Measurements from ENCODE around the gene RAPGEF2.

Gene RAPGEF2

DNA sequence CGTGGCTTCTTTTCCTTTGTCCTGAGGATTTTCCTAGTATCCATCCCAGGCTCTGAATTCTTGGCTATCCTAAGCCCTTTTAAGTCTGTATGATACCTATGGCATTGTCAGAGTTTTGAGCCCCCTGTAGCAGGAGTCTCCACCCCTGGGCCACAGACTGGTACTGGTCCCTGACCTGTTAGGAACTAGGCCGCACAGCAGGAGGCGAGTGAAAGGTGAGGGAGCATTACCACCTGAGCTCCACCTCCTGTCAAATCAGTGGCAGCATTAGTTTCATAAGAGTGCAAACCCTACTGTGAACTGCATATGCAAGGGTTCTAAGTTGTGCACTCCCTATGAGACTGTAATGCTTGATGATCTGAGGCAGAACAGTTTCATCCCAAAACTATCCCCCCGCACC is 216.1 kb downstream of the RAPGEF2 start:
- H3K9ac ChIP-seq (ENCODE audit: low read length): no peak overlapping the region
- H3K79me2 ChIP-seq (ENCODE audit: insufficient read depth, low read length): no peaks in the 10 kb centered on the region
- H3K27me3 ChIP-seq (ENCODE audit: low read length): no peaks in the 10 kb centered on the region
- no peak overlapping the region for H2AFZ ChIP-seq (ENCODE audit: low read depth, low read length, severe bottlenecking)
- H3K9me3 ChIP-seq (ENCODE audit: insufficient read depth, low read length): no peaks in the 10 kb centered on the region
- H3K4me2 ChIP-seq (ENCODE audit: low read depth, low read length, poor library complexity, severe bottlenecking): no peak overlapping the region
- no peak overlapping the region for H3K27ac ChIP-seq (ENCODE audit: low read depth, low read length)
- H3K4me3 ChIP-seq (ENCODE audit: insufficient read depth, low read length, poor library complexity, severe bottlenecking): no peak overlapping the region
- TF ChIP-seq, protein P1, sequence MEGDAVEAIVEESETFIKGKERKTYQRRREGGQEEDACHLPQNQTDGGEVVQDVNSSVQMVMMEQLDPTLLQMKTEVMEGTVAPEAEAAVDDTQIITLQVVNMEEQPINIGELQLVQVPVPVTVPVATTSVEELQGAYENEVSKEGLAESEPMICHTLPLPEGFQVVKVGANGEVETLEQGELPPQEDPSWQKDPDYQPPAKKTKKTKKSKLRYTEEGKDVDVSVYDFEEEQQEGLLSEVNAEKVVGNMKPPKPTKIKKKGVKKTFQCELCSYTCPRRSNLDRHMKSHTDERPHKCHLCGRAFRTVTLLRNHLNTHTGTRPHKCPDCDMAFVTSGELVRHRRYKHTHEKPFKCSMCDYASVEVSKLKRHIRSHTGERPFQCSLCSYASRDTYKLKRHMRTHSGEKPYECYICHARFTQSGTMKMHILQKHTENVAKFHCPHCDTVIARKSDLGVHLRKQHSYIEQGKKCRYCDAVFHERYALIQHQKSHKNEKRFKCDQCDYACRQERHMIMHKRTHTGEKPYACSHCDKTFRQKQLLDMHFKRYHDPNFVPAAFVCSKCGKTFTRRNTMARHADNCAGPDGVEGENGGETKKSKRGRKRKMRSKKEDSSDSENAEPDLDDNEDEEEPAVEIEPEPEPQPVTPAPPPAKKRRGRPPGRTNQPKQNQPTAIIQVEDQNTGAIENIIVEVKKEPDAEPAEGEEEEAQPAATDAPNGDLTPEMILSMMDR (IDR thresholded peaks at IDR 0.05; ENCODE audit: insufficient read depth, low read length, poor library complexity, severe bottlenecking): no peak
- TF ChIP-seq EZH2phosphoT487 (conservative IDR thresholded peaks at IDR 0.05; ENCODE audit: low read length): no peak
- H3K9me2 ChIP-seq (replicated peaks; ENCODE audit: insufficient read depth, low read length): no peaks in the 10 kb centered on the region
- no peaks in the 10 kb centered on the region for H3K36me3 ChIP-seq (ENCODE audit: low read length)
- no peaks in the 10 kb centered on the region for H3F3A ChIP-seq (ENCODE audit: insufficient read depth)
- H4K20me1 ChIP-seq (ENCODE audit: low read depth, low read length): no peaks in the 10 kb centered on the region

DNA sequence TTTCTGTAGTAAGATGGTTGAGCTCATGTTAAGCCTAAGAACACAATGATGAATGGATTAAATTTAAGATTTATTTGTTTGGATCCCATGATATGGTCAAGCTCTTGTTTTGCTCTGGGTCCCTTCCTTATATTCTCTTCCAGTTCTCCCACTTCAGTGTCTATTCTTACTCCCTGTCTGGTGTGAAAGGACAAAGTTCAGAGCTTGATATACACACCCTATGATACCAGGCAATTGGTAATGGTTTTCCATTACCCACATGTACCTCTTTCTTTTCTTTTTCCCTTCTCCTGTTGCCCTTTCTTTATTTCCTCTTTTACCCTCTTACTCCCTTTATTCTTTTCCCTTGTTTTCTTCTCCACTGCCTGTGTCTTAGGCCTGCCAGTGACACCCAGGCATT is 223.6 kb downstream of the RAPGEF2 start:
- H3K36me3 ChIP-seq (ENCODE audit: low read length): no peaks in the 10 kb centered on the region
- no peak overlapping the region for H3K4me3 ChIP-seq (ENCODE audit: insufficient read depth, low read length, poor library complexity, severe bottlenecking)
- no peaks in the 10 kb centered on the region for H3K27me3 ChIP-seq (ENCODE audit: low read length)
- H3F3A ChIP-seq (ENCODE audit: insufficient read depth): no peaks in the 10 kb centered on the region
- no peaks in the 10 kb centered on the region for H3K9me3 ChIP-seq (ENCODE audit: insufficient read depth, low read length)
- H3K27ac ChIP-seq (ENCODE audit: low read depth, low read length): no peak overlapping the region
- no peaks in the 10 kb centered on the region for H3K79me2 ChIP-seq (ENCODE audit: insufficient read depth, low read length)
- no peak overlapping the region for H3K9ac ChIP-seq (ENCODE audit: low read length)
- no peaks in the 10 kb centered on the region for H3K9me2 ChIP-seq (replicated peaks; ENCODE audit: insufficient read depth, low read length)
- H2AFZ ChIP-seq (ENCODE audit: low read depth, low read length, severe bottlenecking): no peak overlapping the region
- H4K20me1 ChIP-seq (ENCODE audit: low read depth, low read length): no peaks in the 10 kb centered on the region
- TF ChIP-seq EZH2phosphoT487 (conservative IDR thresholded peaks at IDR 0.05; ENCODE audit: low read length): no peak
- TF ChIP-seq, protein P1 (IDR thresholded peaks at IDR 0.05; ENCODE audit: insufficient read depth, low read length, poor library complexity, severe bottlenecking): no peak
- H3K4me2 ChIP-seq (ENCODE audit: low read depth, low read length, poor library complexity, severe bottlenecking): no peak overlapping the region

DNA sequence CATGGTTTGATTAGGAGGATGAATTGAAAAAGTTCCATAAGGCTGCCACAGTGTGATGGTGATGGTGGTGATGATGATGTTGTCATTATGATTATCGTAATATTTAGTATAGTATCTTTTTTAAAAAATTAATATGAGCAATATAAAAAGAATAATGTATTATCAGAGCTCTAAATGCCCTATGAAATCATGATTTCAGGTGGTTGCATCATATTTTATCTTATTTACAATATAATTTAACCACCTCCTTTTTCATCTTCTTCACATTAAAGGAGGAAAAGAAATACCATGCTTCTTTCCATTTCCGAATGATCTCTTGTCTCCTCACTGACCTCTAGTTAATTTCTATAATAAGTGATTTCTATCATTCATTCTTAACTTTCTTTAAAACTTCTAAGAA is 225.9 kb downstream of the RAPGEF2 start:
- TF ChIP-seq EZH2phosphoT487 (conservative IDR thresholded peaks at IDR 0.05; ENCODE audit: low read length): no peak
- TF ChIP-seq, protein P1 (IDR thresholded peaks at IDR 0.05; ENCODE audit: insufficient read depth, low read length, poor library complexity, severe bottlenecking): no peak
- Histone ChIP-seq H4K20me1 (ENCODE audit: low read depth, low read length) (no peaks in the 10 kb centered on the region), H3K9me3 (ENCODE audit: insufficient read depth, low read length) (no peaks in the 10 kb centered on the region), H3K36me3 (ENCODE audit: low read length) (no peaks in the 10 kb centered on the region), H3K9me2 (replicated peaks; ENCODE audit: insufficient read depth, low read length) (no peaks in the 10 kb centered on the region), H3K27ac (ENCODE audit: low read depth, low read length) (no peak overlapping the region), H3K27me3 (ENCODE audit: low read length) (no peaks in the 10 kb centered on the region), H3K4me2 (ENCODE audit: low read depth, low read length, poor library complexity, severe bottlenecking) (no peak overlapping the region), H2AFZ (ENCODE audit: low read depth, low read length, severe bottlenecking) (no peak overlapping the region), H3K4me3 (ENCODE audit: insufficient read depth, low read length, poor library complexity, severe bottlenecking) (no peak overlapping the region), H3K79me2 (ENCODE audit: insufficient read depth, low read length) (no peaks in the 10 kb centered on the region), H3K9ac (ENCODE audit: low read length) (no peak overlapping the region), H3F3A (ENCODE audit: insufficient read depth) (no peaks in the 10 kb centered on the region)
